Esophagus squamous epithelium (tissue), 4 donors: ENCODE results near the gene MYRFL.

Source experiments
- POLR2A ChIP-seq, 4 donors: fragments of 450-650 bp; IDR thresholded peaks; one replicate each; pipeline ENCODE4 v1.6.1; 2017; ENCODE audit warnings: antibody characterized with exemption in 4 of 4, mild to moderate bottlenecking in 4 of 4, moderate library complexity in 3 of 4
- TF ChIP-seq, protein P1 (sequence below), 6 experiments: fragments of 450-650 bp in 4 of 6; fragments of 200-600 bp in 2 of 6; sonication (generic) in 2 of 6; IDR thresholded peaks; one replicate each; pipeline ENCODE4 v1.5.1; 2016 to 2019; ENCODE audit warnings: antibody characterized with exemption in 6 of 6, mild to moderate bottlenecking in 4 of 6, moderate library complexity in 4 of 6

DNA sequence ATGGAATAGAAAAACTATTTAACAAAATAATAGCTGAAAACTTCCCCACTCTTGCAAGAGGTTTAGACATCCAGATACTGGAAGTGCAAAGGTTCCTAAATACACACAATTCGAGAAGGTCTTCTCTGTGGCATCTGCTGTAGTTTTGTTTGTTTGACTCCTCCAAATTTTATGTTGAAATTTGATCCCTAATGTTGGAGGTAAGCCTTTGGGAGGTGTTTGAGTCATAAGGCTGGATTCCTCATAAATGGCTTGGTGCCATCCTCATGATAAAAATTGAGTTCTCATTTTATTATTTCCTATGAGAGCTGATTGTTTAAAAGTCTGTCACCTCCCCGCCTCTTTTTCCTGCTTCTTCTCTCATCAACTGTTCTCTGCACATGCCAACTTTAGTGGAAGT, 182.7 kb downstream of the MYRFL start:
- TF ChIP-seq, protein P1, sequence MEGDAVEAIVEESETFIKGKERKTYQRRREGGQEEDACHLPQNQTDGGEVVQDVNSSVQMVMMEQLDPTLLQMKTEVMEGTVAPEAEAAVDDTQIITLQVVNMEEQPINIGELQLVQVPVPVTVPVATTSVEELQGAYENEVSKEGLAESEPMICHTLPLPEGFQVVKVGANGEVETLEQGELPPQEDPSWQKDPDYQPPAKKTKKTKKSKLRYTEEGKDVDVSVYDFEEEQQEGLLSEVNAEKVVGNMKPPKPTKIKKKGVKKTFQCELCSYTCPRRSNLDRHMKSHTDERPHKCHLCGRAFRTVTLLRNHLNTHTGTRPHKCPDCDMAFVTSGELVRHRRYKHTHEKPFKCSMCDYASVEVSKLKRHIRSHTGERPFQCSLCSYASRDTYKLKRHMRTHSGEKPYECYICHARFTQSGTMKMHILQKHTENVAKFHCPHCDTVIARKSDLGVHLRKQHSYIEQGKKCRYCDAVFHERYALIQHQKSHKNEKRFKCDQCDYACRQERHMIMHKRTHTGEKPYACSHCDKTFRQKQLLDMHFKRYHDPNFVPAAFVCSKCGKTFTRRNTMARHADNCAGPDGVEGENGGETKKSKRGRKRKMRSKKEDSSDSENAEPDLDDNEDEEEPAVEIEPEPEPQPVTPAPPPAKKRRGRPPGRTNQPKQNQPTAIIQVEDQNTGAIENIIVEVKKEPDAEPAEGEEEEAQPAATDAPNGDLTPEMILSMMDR (IDR thresholded peaks at IDR 0.05): no peak
- no peak for TF ChIP-seq POLR2A (IDR thresholded peaks at IDR 0.05)
